Measurements from ENCODE around the gene SLC16A10.
"Not testable (repeated sequence)": the region's sequence is repeated elsewhere in the genome, so short reads cannot be mapped to it uniquely, and the experiment has no call there.

SLC16A10 gene

GRCh38 chr6:111134236-111134869 is 47.0 kb downstream of the SLC16A10 start:
- not testable (repeated sequence) for DNase-seq

DNA sequence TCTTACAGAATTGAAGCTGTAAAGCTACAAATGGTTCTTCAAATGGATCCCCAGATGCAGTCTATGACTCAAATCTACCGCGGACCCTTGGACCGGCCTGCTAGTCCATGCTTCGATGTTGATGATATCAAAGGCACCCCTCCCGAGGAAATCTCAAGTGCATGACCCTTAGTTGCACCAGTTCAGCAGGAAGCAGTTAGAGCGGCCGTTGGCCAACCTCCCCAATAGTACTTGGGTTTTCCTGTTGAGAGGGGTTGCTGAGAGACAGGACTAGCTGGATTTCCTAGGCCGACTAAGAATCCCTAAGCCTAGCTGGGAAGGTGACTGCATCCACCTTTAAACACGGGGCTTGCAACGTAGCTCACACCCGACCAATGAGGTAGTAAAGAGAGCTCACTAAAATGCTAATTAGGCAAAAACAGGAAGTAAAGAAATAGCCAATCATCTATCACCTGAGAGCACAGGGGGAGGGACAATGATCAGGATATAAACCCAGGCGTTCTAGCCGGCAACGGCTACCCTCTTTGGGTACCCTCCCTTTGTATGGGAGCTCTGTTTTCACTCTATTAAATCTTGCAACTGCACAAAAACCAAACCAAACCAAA is 50.3 kb downstream of the SLC16A10 start:
- not testable (repeated sequence) for DNase-seq

DNA sequence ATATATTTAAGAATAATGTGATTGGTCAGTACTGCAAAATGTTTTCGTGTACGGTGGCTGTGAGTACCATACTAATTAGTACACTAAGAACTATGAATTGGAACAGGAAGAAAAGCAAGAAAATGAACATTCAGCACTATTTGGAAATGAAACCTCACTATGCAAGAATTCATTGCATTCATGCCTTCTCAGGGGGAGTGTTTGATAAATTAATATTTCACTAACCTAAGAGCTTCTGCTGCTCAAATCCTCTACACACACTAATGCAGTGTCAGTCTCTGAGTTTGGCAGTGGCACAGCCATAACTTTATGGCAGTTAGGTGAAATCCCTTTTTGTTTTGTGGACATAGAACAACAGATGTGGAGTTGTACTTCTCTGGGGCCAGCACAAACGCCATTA is 60.1 kb downstream of the SLC16A10 start:
- DNase-seq = no peak

- DNase-seq = no peak
These were observed 60.8 kb downstream of the SLC16A10 start for GRCh38 chr6:111148110-111148509.

DNA sequence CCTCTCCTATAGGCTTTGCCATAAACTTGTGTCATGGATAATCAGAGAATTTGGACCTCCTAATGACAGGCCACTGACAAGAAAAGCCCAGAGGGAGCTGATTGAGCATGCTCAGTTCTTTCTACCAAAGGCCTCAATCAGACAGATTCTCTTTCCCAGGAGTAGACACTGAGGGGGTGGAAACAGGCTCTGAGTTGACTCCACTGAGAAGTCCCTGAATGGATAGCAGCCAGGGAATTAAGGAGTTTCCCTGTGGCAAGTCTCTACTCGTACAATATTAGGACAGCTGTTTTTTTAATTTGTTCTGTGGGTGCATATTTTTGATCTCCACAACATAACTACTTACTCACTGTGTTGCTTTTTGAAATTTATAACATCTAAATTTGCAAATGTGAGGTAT is 63.3 kb downstream of the SLC16A10 start:
- DNase-seq = no peak

DNA sequence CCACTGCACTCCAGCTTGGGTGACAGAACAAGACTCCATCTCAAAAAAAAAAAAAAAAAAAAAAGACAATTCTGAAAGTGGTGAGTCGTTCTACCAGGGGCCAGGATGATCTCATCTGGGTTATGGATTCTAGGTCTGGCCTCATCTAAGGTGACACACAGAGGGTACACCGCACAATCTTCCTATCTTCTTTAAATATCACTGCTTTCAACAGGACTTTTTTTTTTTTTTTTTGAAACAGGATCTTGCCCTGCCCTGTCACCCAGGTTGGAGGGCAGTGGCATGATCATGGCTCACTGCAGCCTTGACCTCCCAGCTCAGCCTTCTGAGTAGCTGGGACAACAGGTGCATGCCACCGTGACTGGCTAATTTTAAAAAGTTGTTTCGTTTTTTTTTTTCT is 67.7 kb downstream of the SLC16A10 start:
- DNase-seq = no peak

GRCh38 chr6:111157412-111157811 is 70.1 kb downstream of the SLC16A10 start:
- no peak for DNase-seq

- DNase-seq = no peak
These were observed 72.3 kb downstream of the SLC16A10 start for GRCh38 chr6:111159633-111160032.

GRCh38 chr6:111161650-111162049 is 74.3 kb downstream of the SLC16A10 start:
- no peak for DNase-seq

DNA sequence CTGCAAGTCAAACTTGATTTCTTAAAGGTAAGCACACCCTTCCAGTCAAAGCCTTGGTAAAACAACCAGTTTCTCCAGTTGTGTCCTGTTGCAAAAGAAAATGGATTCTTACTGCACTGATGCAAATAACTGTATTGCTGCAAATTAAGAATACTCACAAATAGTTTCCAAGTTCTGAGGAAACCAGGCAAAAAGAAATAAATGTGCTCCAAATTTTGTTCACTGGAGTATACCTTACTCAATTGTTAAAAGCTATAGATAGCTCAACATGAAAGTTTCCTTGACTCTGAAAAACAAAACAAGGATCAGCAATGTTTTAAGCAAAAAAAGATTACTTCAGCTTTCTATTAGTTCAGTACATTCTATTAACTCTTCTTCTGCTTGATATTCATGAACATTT is 75.2 kb downstream of the SLC16A10 start:
- DNase-seq = no peak

- no peak for DNase-seq
These were observed 84.5 kb downstream of the SLC16A10 start for GRCh38 chr6:111171577-111172400.

- no peak for DNase-seq
These were observed 85.3 kb downstream of the SLC16A10 start for GRCh38 chr6:111172563-111172962.

- DNase-seq = no peak
These were observed 86.0 kb downstream of the SLC16A10 start for GRCh38 chr6:111173341-111173740.

DNA sequence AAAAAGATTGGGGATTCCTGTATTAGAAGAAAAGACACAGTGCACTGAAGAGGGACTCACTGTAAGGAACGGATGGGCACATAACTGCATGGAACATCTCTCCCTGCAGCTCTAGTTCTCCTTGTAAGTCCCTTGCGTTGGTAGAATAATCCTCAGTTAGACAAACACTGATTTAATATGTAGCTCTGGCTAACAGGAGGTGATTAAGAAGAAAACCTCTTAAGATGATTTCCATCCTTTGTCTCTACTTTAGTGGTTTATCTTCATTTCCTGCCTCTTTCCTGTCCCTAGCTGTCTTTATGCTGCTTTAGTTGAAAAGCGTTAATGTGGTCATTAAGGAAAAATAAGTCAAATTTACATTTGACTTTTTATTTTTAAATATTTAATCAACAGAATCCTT is 86.6 kb downstream of the SLC16A10 start:
- DNase-seq = no peak

DNA sequence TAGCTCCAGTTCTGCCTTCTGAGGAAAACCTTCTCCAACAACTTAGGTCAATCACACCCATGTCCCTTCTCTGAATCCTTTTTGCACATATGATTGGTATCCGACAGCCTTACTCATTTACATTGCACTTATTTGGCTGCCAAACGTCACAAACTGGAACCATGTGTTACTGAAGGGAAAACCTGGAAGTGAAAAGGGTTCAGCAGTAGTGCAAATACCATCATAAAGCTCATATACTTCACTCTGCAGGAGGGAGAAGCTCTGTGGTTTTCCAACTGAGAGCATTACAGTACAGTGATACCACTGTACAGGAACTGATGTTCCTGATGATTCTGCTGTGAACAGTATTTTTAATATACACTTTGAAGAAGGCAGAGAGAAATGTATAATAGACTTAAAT is 87.8 kb downstream of the SLC16A10 start:
- DNase-seq = no peak

DNA sequence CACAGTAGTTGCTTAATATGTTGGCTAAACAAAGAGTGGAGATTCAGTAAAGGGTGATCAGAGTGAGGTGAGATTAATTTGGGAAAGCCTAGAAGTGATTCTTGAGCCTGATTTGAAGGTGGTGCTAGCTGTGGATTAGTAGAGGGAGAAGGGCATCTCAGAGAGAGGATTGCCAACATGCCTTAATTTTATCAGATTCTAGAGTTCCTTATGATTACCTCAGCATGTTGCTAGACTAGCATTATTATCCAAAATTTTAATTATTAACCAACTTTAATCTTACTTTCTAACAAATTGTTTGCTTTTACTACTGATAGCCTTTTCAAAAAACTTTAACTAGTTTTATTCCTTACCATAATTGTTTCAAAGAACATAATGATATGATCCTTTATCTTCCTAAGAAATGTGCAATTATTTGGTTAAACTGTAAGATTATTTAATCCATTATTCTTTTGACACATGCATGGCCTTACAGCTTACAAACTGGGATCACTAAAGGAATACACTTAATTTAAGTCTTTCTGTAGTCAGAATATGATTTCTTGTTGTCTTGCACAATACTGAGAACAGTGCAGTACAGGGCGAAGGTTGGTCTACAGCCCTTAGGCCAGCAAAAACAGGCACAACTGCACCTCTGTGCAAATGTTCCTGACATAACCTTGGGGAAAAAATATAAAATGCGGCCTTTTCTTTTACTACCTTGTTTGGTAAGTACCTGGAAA is 88.9 kb downstream of the SLC16A10 start:
- no peak for DNase-seq

- no peak for DNase-seq
These were observed 89.4 kb downstream of the SLC16A10 start for GRCh38 chr6:111176760-111177099.

DNA sequence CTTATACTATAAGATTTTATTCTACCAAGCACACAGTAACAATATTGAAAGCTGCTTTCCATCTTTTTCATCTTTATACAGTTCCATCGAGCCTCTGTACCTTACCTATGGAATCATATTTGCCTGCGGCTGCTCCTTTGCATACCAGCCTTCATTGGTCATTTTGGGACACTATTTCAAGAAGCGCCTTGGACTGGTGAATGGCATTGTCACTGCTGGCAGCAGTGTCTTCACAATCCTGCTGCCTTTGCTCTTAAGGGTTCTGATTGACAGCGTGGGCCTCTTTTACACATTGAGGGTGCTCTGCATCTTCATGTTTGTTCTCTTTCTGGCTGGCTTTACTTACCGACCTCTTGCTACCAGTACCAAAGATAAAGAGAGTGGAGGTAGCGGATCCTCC is 89.8 kb downstream of the SLC16A10 start:
- DNase-seq = no peak

DNA sequence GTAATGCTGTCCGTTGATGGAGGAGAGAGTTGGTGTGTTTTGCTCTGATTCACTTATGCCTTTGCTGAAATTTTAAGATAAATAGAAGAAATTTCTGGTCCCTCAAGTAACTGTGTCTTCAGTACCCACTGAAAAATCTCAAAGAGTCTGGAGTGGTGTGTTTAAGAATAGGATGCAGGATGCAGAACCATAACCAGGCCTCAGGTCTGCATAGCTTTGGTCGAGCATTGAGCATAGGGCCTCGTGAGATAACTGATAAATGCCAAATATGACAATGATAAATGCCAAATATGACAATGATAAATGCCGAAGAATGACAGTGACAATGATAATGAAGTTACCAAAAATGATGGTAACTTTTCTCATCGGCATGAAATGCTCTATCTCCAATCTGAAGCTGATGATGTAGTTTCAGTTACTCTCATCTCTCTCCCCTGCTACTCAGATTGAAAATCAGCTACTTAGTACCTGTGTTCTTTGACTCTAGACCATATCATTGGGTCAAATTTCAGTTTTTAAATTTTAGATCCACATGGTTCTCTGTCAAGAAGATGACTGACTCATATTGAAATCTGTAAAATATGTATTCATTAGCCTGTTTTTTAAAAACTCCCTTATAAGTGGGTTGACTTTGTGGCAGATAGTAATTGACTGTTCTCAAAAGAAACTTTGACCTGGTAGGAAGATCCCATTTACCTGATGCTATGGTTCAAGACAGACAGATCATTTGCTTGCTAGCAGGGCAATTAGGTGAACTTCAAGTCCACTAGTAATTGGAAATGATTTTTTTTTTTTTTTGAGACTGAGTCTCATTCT is 96.6 kb downstream of the SLC16A10 start:
- no peak for DNase-seq

GRCh38 chr6:111184827-111185532 is 97.7 kb downstream of the SLC16A10 start:
- no peak for DNase-seq

GRCh38 chr6:111185954-111186353 is 98.7 kb downstream of the SLC16A10 start:
- DNase-seq = no peak

- DNase-seq = no peak
These were observed 100.6 kb downstream of the SLC16A10 start for GRCh38 chr6:111187874-111188273.

All from CD4-positive, alpha-beta T cell treated with Interleukin-1 beta for 1 hour (primary cell).